HG03520 (cell line): ENCODE data around the gene CD19.
"Not testable (repeated sequence)": the region's sequence is repeated elsewhere in the genome, so short reads cannot be mapped to it uniquely, and the experiment has no call there.

Experiments
- ATAC-seq: cut with Tn5 transposase; IDR thresholded peaks from one replicate; pipeline ENCODE4 v1.9.1; 2021; ENCODE audit warnings: mild to moderate bottlenecking, moderate library complexity; ENCODE audit not compliant: unreplicated experiment

CD19 gene

DNA sequence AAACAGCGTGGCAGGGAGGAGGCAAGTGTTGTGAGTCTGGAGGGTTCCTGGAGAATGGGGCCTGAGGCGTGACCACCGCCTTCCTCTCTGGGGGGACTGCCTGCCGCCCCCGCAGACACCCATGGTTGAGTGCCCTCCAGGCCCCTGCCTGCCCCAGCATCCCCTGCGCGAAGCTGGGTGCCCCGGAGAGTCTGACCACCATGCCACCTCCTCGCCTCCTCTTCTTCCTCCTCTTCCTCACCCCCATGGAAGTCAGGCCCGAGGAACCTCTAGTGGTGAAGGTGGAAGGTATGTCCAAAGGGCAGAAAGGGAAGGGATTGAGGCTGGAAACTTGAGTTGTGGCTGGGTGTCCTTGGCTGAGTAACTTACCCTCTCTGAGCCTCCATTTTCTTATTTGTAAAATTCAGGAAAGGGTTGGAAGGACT is at the start of gene CD19:
CD19 (plus strand) TSS at position 171 of the 425 bp plus-strand sequence; CDS start at position 201, 30 bp downstream.
- ATAC-seq, result no peak

DNA sequence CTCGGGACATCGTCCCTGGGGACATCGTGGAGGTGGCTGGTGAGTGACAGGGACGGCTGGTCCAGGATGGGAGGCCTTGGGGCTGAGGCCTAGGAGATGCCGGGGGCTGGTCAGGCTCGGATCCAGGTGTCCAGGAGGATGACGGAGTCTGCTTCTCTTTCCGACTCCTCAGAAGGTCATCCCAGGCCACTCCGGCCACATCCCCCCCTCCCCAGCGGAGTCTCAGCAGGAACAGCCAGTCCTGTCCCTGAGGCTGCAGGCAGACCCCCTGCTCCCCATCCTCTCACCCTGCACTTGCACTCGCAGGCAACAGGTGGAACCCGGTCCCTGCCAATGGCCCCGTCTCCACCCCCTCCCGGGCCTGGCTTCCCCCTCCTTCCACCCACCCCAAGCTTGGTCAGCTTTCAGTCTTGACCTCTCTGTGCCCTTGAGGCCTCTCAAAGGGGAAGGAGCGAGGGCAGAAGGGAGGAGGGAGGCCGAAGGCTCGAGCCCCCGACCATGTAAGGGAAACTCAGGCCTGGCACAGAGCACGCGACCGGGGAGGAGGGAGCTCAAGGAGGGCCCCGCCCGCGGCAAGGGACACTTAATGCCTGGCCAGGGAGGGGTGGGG is 49.1 kb upstream of the CD19 start:
- ATAC-seq, result no peak

DNA sequence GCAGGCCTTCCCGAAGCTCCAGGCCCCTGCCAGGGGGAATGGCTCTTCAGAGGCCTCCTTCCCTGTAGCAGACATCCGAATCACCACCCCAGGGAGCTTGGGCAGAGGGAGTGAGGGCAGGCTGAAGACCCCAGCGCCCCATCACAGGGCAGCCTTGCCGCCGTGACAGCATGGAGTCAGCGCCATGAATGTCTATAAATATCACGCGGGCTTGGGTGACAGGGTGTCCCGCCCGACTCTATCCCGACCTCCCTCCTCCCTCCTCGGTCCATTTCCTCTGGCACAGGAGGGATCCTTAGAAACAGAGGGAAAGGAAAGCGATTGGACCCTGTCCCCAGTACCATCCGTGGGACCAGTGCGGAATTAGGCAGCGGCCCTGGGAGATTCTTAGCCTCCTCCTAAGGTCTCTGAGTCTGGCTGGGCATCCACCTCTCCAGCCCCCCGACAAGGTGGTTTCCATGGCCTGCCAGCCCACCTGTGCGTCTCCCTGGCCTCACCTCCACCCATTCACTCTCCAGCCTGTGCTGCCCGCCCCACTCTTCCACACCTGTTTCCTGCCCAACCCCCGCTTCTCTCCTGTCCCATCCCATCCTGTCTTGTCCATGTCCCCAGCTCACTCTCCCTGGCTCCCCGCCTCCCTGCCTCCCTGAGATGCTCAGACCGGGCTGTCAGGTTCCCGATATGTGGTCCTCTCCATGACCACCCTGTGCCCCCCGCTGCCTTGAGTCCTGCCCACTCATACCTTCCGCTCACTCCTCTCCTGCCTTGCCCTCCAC is 48.4 kb upstream of the CD19 start:
- no peak for ATAC-seq

DNA sequence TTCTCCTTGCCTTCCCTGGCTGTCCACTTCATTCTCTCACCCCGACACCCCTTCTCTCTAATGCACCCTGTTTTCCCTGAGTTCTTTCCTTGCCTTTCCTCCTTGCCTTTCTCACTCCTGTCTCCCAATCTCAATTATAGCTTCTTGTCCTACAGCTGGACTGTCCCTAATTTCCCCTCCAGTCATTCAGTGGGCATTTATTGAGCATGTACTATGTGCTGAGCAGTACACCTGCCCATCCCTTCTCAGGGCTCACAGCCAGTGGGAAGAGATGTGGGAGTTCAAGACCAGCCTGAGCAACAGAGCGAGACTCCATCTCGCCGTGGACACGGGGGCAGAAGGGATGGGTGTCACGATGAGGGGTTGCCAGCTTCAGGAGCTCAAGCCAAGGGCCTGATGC is 47.7 kb upstream of the CD19 start:
- ATAC-seq, result no peak

DNA sequence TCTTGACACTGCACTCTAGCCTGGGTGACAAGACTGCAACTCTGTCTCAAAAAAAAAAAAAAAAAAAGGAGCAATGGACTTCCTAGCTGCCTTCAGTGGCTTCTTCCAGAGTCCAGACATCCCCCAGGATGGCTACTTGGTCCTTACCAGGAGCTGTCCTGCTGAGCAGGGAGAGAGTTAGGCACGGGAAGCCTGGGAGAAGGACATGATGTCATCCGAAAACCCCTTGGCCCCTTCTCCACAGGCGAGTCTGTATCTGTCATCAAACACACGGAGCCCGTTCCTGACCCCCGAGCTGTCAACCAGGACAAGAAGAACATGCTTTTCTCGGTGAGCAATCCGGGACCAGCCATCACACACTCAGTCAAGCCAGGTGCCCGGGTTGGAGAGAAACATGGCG is 44.8 kb upstream of the CD19 start:
- no peak for ATAC-seq

DNA sequence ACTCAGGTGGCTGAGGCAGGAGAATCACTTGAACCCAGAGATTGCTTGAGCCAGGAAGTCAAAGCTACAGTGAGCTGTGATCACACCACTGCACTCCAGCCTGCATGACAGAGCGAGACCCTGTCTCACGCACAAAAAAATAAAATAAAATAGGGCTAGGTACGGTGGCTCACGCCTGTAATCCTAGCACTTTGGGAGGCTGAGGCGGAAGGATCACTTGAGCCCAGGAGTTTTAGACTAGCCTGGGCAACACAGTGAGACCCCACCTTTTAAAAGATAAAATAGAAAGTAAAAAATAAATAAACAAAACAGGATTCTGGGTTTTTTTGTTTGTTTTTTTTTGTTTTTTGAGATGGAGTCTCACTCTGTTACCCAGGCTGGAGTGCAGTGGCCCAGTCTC is 41.4 kb upstream of the CD19 start:
- not testable (repeated sequence) for ATAC-seq

DNA sequence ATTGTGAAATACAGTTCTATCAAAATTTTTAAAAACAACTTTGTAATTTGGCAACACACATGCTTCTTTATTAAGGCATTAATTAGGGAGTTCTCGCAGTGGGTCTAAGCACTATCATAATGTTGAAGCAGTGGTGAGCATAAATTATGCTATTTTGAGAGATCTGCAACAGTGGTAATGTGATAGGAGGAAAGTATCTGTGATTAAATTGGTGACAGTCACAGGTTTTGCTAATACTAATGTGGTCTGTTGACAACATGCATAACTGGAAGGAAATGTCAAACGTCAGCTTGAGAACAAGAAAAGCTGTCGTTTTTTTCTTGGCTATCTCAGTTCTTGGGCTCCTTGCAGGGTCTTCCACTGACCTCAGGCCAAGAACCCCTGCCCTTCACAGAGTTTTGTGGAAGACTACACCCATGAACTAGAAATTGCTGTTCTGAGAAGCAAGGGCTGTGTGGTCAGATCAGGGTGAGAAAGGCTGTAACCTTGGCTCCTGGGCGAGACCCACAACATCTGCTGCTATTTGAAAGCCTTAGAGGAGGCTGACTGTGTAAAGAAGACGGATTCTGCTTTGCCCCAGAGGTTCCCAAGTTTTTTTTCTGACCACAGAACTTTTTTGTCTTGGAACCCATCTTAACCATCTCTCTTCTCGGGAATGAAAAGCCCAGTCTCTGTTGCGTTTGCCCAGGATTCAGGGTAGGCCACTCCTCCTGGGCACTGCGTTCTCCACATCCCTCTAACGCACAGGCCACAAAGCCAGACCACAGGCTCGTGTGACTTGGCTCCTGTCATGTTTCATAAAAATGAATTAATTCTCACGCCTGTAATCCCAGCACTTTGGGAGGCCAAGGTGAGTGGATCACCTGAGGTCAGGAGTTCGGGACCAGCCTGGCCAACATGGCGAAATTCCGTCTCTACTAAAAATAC is 39.5 kb upstream of the CD19 start:
- ATAC-seq, result no peak

DNA sequence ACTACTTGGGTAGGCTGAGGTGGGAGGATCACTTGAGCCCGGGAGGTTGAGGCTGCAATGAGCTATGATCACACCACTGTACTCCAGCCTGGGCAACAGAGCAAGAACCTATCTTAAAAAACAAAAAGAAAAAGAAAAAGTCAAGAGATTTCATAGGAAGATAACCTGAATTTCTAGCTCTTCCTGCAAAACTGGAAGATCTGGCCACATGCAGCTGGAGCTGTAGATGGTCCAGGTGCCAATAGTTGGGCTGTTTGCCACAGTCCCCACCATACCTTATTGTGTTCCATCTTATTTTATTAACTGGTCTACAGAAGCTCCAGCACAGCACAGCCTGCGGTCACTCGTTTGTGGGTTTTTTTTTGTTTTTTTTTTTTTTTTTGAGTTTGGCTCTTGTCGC is 38.5 kb upstream of the CD19 start:
- no peak for ATAC-seq

DNA sequence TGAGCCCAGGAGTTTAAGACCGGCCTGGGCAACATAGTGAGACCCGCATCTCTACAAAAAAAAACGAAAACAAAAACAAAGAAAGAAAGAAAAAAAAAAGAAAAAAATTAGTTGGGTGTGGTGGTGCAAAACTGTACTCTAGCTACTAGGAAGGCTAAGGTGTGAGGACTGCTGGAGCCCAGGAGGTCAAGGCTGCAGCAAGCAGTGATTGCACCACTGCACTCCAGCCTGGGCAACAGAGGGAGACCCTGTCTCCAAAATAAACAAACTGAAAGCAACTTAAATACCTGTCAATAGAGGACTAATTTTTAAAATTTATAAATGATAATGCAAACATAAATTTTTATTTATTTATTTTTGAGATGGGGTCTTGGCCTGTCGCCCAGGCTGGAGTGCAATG is 36.2 kb upstream of the CD19 start:
- ATAC-seq, result no peak

DNA sequence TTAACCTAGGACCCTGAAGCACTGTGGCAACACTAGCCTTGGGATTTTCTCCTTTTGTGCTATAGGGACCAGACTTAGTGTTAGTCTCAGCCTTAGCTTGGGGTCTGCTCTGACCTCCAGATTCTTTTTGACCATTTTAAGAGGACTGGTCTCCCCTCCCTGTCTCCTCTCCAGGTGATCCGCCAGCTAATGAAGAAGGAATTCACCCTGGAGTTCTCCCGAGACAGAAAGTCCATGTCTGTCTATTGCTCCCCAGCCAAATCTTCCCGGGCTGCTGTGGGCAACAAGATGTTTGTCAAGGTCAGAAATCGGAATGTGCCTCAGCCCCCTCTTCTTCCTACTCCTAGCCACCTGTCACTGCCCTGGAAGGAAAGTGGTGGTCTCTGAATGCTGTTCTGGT is 33.9 kb upstream of the CD19 start:
- no peak for ATAC-seq

DNA sequence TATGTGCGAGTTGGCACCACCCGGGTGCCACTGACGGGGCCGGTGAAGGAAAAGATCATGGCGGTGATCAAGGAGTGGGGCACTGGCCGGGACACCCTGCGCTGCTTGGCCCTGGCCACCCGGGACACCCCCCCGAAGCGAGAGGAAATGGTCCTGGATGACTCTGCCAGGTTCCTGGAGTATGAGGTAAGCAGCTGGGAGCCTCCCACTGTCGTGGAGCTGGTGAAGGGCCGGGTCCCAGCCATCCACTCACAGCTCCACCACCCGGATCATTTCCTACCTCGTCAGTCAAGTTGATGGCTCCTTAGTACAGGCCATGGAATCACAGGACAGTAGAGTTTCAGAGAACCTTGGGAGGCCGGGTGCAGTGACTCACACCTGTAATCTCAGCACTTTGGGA is 33.5 kb upstream of the CD19 start:
- ATAC-seq, result no peak

DNA sequence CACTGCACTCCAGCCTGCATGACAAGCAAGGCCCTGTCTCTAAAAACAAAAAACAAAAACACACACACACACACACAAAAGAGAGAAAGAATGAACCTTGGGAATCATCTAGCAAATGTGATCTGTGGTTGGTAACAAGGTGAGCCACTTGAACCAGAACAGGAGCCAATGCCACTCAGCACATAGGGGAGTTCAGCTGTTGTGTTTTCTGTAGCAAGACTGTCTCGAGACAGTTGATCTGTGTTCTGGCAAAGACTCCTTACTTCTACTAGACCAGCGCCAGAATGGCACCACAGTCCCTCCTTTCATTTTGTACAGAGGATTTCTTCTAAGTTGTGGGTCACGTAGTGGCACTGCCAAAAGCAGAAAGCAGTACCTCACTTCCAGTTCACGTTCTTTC is 32.8 kb upstream of the CD19 start:
- no peak for ATAC-seq

DNA sequence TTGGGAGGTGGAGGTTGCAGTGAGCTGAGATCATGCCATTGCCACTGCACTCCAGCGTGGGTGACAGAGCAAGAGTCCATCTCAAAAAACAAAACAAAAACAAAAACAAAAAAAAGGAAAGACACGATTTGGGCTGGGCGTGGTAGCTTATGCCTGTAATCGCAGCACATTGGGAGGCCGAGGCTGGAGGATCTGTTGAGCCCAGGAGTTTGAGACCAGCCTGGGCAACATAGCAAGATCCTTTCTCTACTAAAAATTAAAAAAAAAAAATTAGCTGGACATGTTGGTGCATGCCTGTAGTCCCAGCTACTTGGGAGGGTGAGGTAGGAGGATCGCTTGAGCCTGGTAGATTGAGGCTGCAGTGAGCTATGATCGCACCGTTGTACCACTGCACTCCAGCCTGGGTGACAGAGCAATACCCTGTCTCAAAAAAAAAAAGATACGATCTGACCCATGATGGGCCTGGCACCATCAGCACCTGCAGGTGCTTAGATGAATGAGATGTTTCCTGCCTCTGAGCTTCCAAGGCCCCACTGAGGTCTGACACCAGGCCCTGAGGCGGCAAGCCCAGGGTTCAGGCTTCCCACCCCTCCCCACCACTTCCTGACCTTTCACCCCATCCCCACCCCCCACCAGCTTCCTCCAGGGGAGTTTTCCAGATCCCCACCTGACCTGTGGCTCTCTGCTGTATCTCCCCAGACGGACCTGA is 31.7 kb upstream of the CD19 start:
- ATAC-seq, result no peak

DNA sequence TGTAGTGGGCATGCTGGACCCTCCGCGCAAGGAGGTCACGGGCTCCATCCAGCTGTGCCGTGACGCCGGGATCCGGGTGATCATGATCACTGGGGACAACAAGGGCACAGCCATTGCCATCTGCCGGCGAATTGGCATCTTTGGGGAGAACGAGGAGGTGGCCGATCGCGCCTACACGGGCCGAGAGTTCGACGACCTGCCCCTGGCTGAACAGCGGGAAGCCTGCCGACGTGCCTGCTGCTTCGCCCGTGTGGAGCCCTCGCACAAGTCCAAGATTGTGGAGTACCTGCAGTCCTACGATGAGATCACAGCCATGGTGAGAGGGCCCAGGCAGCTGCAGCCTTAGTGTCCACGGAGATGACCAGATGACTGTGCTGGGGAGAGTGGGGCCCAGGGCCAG is 31.2 kb upstream of the CD19 start:
- ATAC-seq, result no peak

DNA sequence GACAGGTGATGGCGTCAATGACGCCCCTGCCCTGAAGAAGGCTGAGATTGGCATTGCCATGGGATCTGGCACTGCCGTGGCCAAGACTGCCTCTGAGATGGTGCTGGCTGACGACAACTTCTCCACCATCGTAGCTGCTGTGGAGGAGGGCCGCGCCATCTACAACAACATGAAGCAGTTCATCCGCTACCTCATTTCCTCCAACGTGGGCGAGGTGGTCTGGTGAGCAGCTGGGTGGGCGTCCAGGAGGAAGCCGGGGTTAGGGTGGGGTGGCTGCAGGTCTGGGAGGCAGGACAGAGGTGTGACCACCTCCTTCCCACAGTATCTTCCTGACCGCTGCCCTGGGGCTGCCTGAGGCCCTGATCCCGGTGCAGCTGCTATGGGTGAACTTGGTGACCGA is 29.9 kb upstream of the CD19 start:
- ATAC-seq, result no peak

DNA sequence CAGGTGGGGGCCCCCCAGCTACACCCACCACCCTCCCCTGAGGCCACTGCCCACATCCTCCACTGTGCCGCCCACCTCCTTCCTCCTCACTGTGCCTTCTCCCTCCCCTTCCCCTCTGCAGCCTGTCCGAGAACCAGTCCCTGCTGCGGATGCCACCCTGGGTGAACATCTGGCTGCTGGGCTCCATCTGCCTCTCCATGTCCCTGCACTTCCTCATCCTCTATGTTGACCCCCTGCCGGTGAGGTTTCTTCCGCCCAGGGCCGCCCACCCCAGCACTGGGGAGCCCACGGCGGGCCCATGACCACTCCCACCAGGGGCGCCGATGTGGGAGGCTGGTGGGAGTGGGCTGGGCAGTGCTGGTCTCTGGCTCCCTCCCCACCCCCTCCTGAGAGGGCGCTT is 28.9 kb upstream of the CD19 start:
- ATAC-seq, result no peak

DNA sequence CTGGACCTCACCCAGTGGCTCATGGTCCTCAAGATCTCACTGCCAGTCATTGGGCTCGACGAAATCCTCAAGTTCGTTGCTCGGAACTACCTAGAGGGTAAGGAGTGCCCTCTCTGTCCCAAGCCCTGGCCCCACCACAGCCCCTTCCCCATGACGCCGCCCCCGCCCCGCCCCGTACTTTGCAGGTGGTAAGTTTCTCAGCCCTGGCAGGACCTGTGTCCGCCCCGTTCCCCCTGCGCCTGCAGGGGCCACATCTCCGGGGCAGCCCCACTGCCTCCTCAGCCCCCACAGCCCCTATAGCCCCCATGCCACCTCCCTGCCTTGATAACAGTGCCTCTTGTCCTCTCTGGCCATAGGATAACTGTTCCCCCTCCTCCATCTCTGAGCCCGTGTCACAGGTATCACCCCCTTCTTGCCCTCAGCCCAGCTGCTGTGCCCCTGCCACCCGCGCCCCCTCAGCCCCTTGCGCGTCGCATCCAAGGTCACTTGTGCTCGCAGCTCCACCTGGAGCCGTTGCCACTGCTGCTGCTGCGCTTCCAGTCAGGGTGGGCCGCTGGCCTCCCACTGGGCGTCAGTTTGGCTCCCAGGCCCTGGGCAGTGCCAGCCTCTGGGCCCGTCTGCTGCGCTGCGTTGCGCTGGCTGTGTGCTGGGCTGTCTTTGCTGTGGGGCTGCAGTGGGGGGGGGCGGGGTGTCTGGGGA is 28.3 kb upstream of the CD19 start:
- ATAC-seq, result no peak

DNA sequence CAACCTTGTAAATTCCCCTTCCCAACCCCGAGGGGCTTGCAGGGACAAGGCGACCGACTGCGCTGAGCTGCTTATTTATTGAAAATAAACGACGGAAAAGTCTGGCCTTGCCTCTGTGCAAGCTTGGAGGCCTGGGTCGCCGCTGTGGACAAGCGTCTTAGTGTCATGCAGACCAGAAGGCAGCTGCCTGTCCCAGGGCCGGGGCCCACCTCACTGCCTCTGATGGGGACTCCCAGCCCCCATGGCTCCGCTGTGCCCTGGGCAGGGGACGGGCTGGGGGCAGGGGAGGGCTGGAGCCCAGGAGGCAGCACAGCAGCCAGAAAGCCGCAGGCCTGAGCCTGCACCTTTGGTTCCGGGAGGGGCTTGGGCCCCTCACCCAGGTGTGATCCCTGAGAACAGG is 27.4 kb upstream of the CD19 start:
- ATAC-seq, result no peak

DNA sequence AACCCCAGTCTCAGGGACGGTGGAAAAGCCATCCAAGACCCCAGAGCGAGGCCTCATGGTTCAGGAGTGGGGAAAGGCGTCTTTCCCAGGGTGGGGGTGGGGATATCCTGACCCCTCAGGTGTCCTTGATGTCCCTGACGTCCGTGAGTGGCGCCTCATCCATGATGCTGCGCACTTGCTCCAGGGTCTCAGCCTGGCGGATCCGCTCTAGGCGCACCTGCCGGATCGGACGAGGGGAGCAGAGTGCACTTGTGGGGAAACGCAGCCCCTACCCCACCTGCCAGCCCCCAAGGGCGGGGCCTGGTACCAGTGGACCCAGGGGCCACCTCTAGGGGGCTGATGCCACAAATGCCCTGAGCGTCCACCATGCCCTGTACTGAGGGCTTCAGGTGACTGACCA is 26.9 kb upstream of the CD19 start:
- no peak for ATAC-seq

DNA sequence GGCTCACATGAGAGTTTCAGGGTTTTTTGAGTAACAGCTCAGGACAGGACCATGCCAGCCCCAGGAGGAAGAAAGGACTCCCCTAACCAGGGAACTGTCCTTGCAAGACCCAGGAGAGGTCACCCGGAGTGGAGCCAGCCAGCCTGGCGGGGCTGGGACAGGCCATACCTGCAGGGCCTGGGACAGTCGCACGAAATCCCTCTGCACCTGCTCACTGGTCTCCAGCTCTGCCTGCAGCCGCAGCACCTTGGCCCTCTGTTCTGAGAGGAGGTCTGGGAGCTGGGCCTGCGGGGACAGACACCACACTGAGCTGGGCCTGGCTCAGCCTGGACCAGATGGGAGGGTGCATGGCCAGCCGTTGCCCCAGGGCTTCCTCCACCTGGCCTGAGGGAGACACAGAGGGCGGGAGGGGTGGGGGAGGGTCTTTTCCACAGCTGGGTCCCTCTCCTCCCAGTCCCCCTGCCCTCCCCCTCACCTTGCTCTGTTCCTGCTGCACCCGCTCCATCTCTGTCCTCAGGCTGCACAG is 26.5 kb upstream of the CD19 start:
- ATAC-seq, result no peak
